Measurements from ENCODE around the gene R3HDM2.
A peak's percentile ranks its signal among the peaks of the same experiment; 100 is the strongest.
"Not testable (repeated sequence)": the region's sequence is repeated elsewhere in the genome, so short reads cannot be mapped to it uniquely, and the experiment has no call there.

The R3HDM2 gene

DNA sequence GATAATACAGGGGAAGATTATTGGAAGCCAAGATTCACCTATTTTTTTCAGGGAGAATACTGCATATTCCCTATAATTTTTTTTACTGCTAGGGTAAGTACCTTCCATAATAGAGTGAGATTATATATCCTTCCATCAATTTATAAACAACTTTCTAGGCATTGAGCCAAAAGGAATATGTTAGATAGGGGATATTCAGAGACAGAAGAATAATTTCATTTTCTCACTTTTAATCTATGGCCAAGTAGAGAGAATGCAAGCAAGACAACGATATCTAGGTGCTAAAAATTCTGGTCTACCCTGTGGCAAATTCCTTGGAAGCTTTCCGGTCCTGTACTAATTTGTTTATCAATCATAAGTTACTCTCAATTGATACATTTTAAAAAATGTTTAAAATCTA is 110.2 kb downstream of the R3HDM2 start:
- H3K36me3 ChIP-seq: no peaks in the 10 kb centered on the region
- TF ChIP-seq, protein P1, sequence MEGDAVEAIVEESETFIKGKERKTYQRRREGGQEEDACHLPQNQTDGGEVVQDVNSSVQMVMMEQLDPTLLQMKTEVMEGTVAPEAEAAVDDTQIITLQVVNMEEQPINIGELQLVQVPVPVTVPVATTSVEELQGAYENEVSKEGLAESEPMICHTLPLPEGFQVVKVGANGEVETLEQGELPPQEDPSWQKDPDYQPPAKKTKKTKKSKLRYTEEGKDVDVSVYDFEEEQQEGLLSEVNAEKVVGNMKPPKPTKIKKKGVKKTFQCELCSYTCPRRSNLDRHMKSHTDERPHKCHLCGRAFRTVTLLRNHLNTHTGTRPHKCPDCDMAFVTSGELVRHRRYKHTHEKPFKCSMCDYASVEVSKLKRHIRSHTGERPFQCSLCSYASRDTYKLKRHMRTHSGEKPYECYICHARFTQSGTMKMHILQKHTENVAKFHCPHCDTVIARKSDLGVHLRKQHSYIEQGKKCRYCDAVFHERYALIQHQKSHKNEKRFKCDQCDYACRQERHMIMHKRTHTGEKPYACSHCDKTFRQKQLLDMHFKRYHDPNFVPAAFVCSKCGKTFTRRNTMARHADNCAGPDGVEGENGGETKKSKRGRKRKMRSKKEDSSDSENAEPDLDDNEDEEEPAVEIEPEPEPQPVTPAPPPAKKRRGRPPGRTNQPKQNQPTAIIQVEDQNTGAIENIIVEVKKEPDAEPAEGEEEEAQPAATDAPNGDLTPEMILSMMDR (IDR thresholded peaks at IDR 0.05): no peak
- intact Hi-C loops (cut with DNase I; ENCODE audit: low total_unique reads): no loop called here

DNA sequence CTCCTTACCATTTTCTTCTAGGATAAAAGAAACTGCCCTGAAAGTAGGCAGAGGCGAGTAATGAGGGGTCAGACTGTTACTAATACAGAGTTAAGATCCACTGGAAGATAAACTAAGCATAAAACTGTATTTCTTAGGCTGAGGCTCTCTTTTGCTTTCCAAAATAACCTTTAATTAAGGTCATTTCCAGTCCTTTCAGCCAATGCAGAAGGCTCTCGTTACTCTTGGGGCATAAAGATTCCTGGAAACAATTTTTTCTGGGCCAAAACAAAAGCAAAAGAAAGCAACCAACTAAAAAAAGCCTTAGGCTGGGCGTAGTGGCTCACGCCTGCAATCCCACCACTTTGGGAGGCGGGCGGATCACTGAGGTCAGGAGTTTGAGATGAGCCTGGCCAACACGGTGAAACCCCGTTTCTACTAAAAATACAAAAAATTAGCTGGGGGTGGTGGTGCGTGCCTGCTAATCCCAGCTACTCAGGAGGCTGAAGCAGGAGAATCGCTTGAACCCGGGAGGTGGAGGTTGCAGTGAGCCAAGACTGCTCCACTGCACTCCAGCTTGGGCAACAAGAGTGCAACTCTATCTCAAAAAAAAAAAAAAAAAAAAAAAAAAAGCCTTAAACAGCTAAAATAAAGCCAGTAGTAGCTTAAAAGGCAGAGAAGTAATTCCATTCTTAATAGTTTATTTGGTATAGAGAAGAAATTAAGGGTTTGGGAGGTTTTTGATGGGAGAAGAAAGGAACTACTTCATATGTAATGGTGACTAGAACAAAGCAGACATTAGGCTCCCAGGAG is 111.0 kb downstream of the R3HDM2 start:
- no peak for DNase-seq
- intact Hi-C loops (cut with DNase I; ENCODE audit: low total_unique reads): no loop called here
- Histone ChIP-seq H3K27ac (peak overlapping the region; percentile 6 to 13), H3K4me3 (peak overlapping the region in 1 of 2 donors; percentile 11), H3K36me3 (no peaks in the 10 kb centered on the region), H3K4me1 (peaks cover 0 to 5% (median 0%) of the 10 kb centered on the region in 4 donors), H3K27me3 (no peaks in the 10 kb centered on the region), H3K9me3 (no peaks in the 10 kb centered on the region)
- TF ChIP-seq, protein P1 (IDR thresholded peaks at IDR 0.05): no peak

More for the DNA sequence above, 110.2 kb downstream of the R3HDM2 start:
- H3K27ac ChIP-seq: no peak overlapping the region
- H3K4me1 ChIP-seq: peaks cover 0 to 5% (median 0%) of the 10 kb centered on the region in 4 donors
- H3K4me3 ChIP-seq: no peak overlapping the region
- no peaks in the 10 kb centered on the region for H3K27me3 ChIP-seq
- H3K9me3 ChIP-seq: no peaks in the 10 kb centered on the region
- DNase-seq: no peak

DNA sequence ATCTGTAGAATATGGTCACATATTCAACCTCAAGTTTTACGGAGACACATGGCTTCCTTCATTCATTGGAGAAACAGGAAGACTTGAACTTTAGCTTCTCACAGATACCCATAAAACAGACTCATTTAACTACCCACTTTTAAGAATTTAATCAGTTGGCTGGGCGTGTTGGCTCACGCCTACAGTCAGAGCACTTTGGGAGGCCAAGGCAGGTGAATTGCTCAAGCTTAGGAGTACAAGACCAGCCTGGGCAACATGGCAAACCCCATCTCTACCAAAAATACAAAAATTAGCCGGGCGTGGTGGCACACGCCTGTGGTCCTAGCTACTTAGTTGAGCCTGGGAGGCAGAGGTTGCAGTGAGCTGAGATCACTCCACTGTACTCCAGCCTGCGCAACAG is 115.2 kb downstream of the R3HDM2 start:
- TF ChIP-seq, protein P1 (IDR thresholded peaks at IDR 0.05): no peak
- Histone ChIP-seq H3K4me1 (peaks cover 0 to 5% (median 0%) of the 10 kb centered on the region in 4 donors), H3K27ac (no peak overlapping the region), H3K9me3 (no peaks in the 10 kb centered on the region), H3K36me3 (no peaks in the 10 kb centered on the region), H3K27me3 (no peaks in the 10 kb centered on the region), H3K4me3 (no peak overlapping the region)
- DNase-seq: no peak
- intact Hi-C loops (cut with DNase I; ENCODE audit: low total_unique reads): no loop called here

DNA sequence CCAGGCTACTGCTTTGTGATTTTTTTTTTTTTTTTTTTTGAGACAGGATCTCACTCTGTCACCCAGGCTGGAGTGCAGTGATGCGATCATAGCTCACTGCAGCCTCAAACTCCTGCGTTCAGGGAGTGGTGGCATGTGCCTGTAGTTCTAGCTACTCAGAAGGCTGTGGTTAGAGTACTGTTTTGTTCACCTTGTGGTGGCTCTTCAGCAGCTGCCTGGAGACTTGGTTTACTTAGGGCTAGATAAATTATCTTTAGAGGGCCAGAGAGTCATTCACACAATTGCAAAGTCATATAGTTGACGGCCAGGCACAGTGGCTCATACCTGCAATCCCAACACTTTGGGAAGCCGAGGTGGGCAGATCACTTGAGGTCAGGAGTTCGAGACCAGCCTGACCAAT is 118.6 kb downstream of the R3HDM2 start:
- H3K36me3 ChIP-seq; H3K27me3 ChIP-seq; H3K9me3 ChIP-seq; H3K27ac ChIP-seq; DNase-seq; intact Hi-C loops (cut with DNase I; ENCODE audit: low total_unique reads); H3K4me3 ChIP-seq: not testable (repeated sequence)
- peaks cover 0 to 24% (median 10%) of the 10 kb centered on the region in 4 donors for H3K4me1 ChIP-seq

DNA sequence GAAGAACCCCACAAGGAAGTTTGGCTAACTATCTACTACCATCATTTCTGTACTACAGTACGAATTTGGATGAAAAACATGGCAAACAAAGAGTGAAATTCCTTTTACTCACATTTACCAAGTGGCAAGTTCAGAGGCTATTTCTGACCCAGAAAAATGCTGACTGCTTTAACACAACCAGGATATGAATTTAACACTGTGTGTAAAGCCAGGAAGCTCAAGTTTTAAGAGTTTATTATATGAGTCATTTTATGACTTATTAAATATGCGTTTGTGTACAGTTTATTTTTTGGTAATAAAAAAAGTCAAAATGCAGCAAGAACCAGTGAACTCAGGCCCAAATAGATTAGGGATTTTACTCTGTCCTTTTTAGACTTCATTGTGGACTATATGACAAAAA is 121.4 kb downstream of the R3HDM2 start:
- Histone ChIP-seq H3K4me1 (peaks cover 0 to 24% (median 10%) of the 10 kb centered on the region in 4 donors), H3K27me3 (no peaks in the 10 kb centered on the region), H3K9me3 (no peaks in the 10 kb centered on the region), H3K4me3 (no peak overlapping the region), H3K36me3 (peaks cover 0 to 16% (median 3%) of the 10 kb centered on the region in 3 donors), H3K27ac (peak overlapping the region; percentile 22 to 57)
- TF ChIP-seq, protein P1 (IDR thresholded peaks at IDR 0.05): no peak
- DNase-seq: no peak
- intact Hi-C loops (cut with DNase I; ENCODE audit: low total_unique reads): no loop called here

DNA sequence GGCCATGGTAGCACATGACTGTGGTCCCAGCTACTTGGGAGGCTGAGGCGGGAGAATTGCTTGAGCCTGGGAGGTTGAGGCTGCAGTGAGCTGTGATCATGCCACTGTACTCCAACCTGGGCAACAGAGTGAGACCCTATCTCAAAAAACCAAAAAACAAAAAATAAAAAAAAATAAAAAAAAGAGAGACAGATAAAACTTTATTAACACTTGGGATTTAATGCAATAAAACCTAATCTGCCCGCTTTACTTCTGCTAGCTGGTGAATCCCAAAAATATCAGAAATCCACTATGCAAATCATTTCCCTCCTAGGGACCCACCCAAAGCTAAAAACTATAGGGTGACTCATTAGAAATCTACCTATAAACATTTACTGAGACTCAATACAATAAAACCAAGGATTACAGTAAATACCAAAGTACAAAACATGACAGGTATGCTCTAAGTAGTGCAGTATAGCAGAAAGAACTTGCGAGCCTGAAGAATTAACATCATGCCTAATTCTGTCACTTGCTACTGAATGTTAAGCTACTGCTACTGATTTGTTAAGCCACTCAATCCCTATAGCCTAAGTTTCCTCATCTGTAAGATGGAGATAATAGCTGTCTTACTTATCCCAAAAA is 129.8 kb downstream of the R3HDM2 start:
- no peaks in the 10 kb centered on the region for H3K27me3 ChIP-seq
- TF ChIP-seq, protein P1 (IDR thresholded peaks at IDR 0.05): no peak
- no peak overlapping the region for H3K4me3 ChIP-seq
- H3K4me1 ChIP-seq: peaks cover 0 to 6% (median 0%) of the 10 kb centered on the region in 4 donors
- intact Hi-C loops (cut with DNase I; ENCODE audit: low total_unique reads): no loop called here
- peaks cover 24 to 79% (median 38%) of the 10 kb centered on the region in 3 donors for H3K36me3 ChIP-seq
- H3K9me3 ChIP-seq: no peaks in the 10 kb centered on the region
- H3K27ac ChIP-seq: no peak overlapping the region
- DNase-seq: no peak

All from tibial artery (tissue), 4 donors.